Glutamatergic neuron (in vitro differentiated cells): ENCODE measurements around the gene ZDHHC11B. TPM values are rescaled to one million over a fixed set of nuclear protein-coding genes. Genes with fewer than 3 reads are reported as not detected.

ENCODE experiments used
- DNase-seq: peaks from one replicate; pipeline ENCODE4 v3.0.0; 2022
- H3K27ac Mint-ChIP-seq: one replicate; pipeline ENCODE4 v1.8.0; 2020; ENCODE audit warnings: mild to moderate bottlenecking, mixed read lengths, inconsistent platforms; ENCODE audit not compliant: unreplicated experiment
- H3K27me3 Mint-ChIP-seq: one replicate; pipeline ENCODE4 v1.8.0; 2020; ENCODE audit warnings: mild to moderate bottlenecking, moderate library complexity, mixed read lengths, inconsistent platforms; ENCODE audit not compliant: unreplicated experiment
- H3K36me3 Mint-ChIP-seq: one replicate; pipeline ENCODE4 v1.8.0; 2020; ENCODE audit warnings: mild to moderate bottlenecking, mixed read lengths, inconsistent platforms; ENCODE audit not compliant: unreplicated experiment
- H3K4me1 Mint-ChIP-seq: one replicate; pipeline ENCODE4 v1.8.0; 2020; ENCODE audit warnings: mild to moderate bottlenecking, low read depth, mixed read lengths, inconsistent platforms; ENCODE audit not compliant: unreplicated experiment
- H3K4me3 Mint-ChIP-seq: one replicate; pipeline ENCODE4 v1.8.0; 2020; ENCODE audit warnings: mild to moderate bottlenecking, mixed read lengths, inconsistent platforms; ENCODE audit not compliant: unreplicated experiment
- H3K9me3 Mint-ChIP-seq: one replicate; pipeline ENCODE4 v1.8.0; 2020; ENCODE audit warnings: mild to moderate bottlenecking, moderate library complexity, mixed read lengths, inconsistent platforms; ENCODE audit not compliant: unreplicated experiment
- total RNA-seq: library from RNA; stranded (reverse); fragmentation: NEBNext Ultra II Directional; extraction: Animal tissue kit (Norgen Biotek cat#: 25700); gene quantifications from one replicate; pipeline ENCODE4 v1.2.1, GENCODE V29; 2021; ENCODE audit not compliant: unreplicated experiment
- TF ChIP-seq, protein P1 (sequence below): fragments of 200-600 bp; sonication (generic); IDR thresholded peaks from one replicate; pipeline ENCODE4 v1.5.0; 2021; ENCODE audit not compliant: partially characterized antibody, unreplicated experiment

ZDHHC11B gene
- total RNA-seq, 1 donor from 2014 or later = 42.8 TPM

DNA sequence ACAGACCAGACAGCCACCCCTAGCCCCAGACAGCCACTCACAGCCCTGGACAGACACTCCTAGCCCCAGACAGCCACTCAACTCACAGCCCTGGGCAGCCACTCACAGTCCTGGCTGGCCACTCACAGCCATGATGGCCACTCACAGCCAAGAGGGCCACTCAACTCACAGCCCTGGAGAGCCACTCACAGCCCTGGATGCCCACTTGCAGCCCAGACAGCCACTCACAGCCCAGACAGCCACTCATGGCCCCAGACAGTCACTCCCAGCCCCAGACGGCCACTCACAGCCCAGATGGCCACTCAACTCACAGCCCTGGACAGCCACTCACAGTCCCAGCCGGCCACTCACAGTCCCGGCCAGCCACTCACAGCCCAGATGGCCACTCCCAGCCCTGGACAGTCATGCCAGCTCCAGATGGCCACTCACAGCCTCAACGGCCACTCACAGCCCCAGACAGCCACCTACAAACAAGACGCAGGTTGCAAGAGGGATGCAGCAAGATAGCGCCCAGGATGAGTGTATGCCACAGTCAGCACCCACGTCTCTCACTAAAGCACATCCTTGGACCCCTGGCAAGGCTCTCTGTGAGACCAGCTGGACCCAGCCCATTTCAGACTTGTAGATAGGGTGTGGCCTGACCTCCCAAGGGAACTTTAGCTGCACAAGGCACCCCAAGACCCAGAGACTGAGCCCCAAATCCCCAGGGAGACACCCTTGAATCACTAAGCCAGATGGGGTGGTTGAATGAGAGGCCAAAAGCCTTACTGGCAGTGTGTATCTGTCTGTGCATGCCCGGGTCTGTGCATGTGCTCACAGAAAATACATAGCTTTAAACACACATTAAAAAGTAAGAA, 22.4 kb downstream of the ZDHHC11B start:
- peak overlapping the region; percentile 62 for H3K4me3 Mint-ChIP-seq
- H3K4me1 Mint-ChIP-seq = peaks cover 22% of the 10 kb centered on the region
- H3K27me3 Mint-ChIP-seq = peaks cover 16% of the 10 kb centered on the region
- DNase-seq = peak; percentile 63
- H3K9me3 Mint-ChIP-seq = peaks cover 27% of the 10 kb centered on the region
- TF ChIP-seq, protein P1, sequence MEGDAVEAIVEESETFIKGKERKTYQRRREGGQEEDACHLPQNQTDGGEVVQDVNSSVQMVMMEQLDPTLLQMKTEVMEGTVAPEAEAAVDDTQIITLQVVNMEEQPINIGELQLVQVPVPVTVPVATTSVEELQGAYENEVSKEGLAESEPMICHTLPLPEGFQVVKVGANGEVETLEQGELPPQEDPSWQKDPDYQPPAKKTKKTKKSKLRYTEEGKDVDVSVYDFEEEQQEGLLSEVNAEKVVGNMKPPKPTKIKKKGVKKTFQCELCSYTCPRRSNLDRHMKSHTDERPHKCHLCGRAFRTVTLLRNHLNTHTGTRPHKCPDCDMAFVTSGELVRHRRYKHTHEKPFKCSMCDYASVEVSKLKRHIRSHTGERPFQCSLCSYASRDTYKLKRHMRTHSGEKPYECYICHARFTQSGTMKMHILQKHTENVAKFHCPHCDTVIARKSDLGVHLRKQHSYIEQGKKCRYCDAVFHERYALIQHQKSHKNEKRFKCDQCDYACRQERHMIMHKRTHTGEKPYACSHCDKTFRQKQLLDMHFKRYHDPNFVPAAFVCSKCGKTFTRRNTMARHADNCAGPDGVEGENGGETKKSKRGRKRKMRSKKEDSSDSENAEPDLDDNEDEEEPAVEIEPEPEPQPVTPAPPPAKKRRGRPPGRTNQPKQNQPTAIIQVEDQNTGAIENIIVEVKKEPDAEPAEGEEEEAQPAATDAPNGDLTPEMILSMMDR = no peak
- peaks cover 25% of the 10 kb centered on the region for H3K36me3 Mint-ChIP-seq
- H3K27ac Mint-ChIP-seq = peak overlapping the region; percentile 56

DNA sequence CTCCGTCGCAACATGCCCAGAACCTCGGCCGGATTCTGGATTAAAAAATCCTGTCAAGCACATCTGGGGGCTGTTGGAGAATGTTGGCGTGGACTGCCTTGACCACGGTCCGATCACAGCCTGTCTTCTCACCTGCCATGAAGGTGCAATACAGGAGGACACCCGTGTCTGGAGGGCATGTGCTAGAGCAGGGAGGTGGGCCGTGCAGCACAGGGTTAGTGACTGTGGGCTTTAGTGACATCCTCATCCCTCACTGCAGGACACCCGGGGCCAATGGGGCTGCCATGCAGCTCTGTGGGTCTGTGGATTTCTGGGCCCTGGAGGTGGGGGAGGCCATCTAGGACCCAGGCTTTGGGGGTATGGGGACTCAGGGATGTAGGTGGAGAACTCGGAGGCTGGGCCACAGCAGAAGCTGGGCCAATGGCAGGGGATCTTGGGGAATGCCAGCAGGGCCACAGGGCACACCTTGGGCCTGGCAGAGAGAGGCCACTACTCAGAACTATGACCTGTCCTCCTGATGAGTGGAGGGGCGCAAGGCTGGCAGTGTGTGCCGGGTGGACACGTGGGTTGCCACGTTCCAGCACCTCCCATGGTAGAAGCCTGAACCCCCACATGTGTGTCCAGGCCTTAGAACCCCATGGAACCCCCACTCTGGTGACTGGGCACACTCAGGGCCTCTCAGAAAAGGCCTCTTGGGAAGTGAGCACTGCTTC, 23.3 kb downstream of the ZDHHC11B start:
- no peak for DNase-seq
- Mint-ChIP-seq H3K36me3 (peaks cover 25% of the 10 kb centered on the region), H3K27ac (peak overlapping the region; percentile 56), H3K4me3 (peak overlapping the region; percentile 62), H3K4me1 (peaks cover 22% of the 10 kb centered on the region), H3K9me3 (peaks cover 24% of the 10 kb centered on the region), H3K27me3 (peaks cover 16% of the 10 kb centered on the region)
- TF ChIP-seq, protein P1 = no peak

DNA sequence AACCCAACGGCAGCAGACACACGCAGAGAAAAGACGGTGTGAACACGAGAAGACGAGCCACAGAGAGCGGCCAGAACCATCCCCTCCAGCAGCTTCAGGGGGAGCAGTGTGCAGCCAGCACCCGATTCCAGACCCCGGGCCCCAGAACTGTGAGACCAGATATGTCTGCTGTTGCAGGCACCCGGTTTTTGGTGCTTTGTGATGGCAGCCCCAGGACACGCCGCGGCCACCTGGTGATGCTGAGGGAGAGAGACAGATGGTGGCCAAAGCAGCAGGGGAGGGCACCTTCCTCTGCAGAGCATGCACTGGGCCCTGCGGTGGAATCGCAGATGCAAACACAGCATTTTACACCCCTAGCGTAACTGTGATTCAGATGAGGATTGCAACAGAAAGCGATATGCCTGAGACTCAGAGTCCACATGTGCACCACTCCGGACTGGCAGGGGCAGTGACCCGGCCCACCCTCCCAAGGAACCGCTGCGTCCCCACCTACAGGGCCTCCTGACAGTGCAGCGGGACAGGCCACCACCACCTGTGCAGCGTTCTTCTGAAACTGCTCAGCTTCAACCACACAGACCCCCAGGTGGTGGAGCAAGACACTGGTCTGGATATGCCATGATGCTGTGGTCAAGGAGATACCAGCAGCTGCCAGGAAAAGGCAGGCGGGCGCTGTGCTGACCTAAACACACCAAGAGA, 24.0 kb downstream of the ZDHHC11B start:
- Mint-ChIP-seq H3K4me1 (peaks cover 22% of the 10 kb centered on the region), H3K9me3 (peaks cover 22% of the 10 kb centered on the region), H3K36me3 (peaks cover 20% of the 10 kb centered on the region), H3K27ac (peak overlapping the region; percentile 71), H3K4me3 (peak overlapping the region; percentile 58), H3K27me3 (peaks cover 16% of the 10 kb centered on the region)
- DNase-seq = no peak
- TF ChIP-seq, protein P1 = no peak

DNA sequence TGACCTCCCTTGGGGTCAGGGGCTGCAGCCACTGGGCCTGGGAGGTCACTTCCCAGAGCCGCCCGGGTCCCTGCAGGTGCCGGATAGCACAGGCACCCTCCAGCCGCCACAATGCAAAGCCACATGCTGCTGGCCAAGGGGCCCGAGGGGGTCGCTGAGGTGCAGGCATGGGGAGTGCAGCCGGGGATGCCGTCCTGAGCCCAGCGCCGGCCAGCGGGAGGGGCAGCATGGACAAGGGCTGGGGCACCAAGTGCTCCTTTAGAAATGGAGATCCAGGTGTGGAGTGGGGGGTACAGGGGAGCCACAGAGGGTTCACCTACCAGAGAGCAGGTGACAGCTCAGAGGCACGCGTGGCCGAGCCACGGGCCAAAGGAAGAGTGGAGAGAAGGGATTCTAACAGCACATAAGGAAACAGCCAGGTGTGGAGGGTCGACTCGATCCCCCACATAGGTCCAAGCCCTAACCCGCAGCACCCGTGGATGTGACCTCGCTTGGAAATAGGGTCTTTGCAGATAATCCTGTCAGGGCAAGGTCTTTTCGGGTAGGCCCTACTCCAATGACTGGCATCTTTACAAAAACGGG, 24.7 kb downstream of the ZDHHC11B start:
- DNase-seq = no peak
- Mint-ChIP-seq H3K4me3 (peak overlapping the region; percentile 58), H3K36me3 (peaks cover 17% of the 10 kb centered on the region), H3K4me1 (peaks cover 22% of the 10 kb centered on the region), H3K27me3 (peaks cover 16% of the 10 kb centered on the region), H3K9me3 (peaks cover 21% of the 10 kb centered on the region), H3K27ac (peak overlapping the region; percentile 71)
- TF ChIP-seq, protein P1 = no peak
